BJ (cell line): Measurements from ENCODE around the gene FZD4. TPM values are rescaled to one million over a fixed set of nuclear protein-coding genes. Genes with fewer than 3 reads are reported as not detected.
"Not testable (repeated sequence)": the region's sequence is repeated elsewhere in the genome, so short reads cannot be mapped to it uniquely, and the experiment has no call there.

Experiments used
- CTCF ChIA-PET: fragments of 350-600 bp; formaldehyde crosslinking; extraction: SDS; loops from one replicate; lab custom pipeline; 2021; ENCODE audit warnings: antibody characterized with exemption, inconsistent platforms; lab: Yijun Ruan, JAX
- POLR2A ChIA-PET: fragments of 300-600 bp; sonication (Branson Sonifier 250); formaldehyde crosslinking; extraction: SDS; loops from one replicate; lab custom pipeline; 2021; ENCODE audit warnings: antibody characterized with exemption; lab: Charles Lee
- DNase-seq: peaks from one replicate; pipeline ENCODE4 v3.0.0-alpha.2; 2011; ENCODE audit warnings: low read depth
- H3K27me3 ChIP-seq: 2 replicates; pipeline ENCODE4 v1.6.0; 2011; ENCODE audit warnings: low read length; ENCODE audit not compliant: control insufficient read depth, insufficient read depth
- H3K36me3 ChIP-seq: 2 replicates; pipeline ENCODE4 v1.5.1; 2011; ENCODE audit warnings: low read length; ENCODE audit not compliant: control insufficient read depth, insufficient read depth
- H3K4me3 ChIP-seq: 2 replicates; pipeline ENCODE4 v1.5.1; 2011; ENCODE audit warnings: low read depth, mild to moderate bottlenecking, control low read depth, low read length
- polyA plus RNA-seq: library from polyadenylated mRNA; depleted of rRNA; stranded (reverse); fragments of >200 nt; gene quantifications from 2 replicates; pipeline ENCODE4 v1.2.3, GENCODE V29; 2011
- TF ChIP-seq, protein P1 (sequence below): IDR thresholded peaks from 2 replicates; pipeline ENCODE4 v1.5.1; 2011; ENCODE audit warnings: low read depth, mild to moderate bottlenecking, control low read depth, inconsistent platforms, low read length, moderate library complexity; ENCODE audit not compliant: insufficient read depth

The FZD4 gene
- polyA plus RNA-seq, 1 experiment = 12.4 TPM

DNA sequence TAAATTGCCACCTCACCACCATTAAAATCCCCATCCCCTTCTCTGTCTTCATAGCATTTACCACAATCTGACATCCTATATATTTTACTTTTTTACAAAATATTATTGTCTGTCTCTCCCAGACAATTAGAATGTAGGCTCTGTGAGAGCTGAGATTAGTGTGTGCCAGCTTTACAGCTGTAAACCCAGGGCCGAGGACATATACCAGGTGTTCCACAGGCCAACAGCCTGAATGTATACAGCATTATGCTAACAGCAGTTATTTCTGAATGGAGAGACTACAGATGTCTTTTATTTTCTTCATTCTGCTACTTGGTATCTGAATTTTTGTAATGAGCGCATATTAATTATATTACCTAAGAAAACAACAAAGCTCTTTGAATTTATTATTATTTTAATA, 36.7 kb downstream of the FZD4 start:
- ChIA-PET POLR2A (no interaction called here), CTCF (interaction anchor here (0.8 to 7.8 kb wide), 9 partner anchors 9 to 558 kb away, joined by 3 to 206 read pairs (median 3); no protein-coding TSS in a partner anchor)
- TF ChIP-seq, protein P1, sequence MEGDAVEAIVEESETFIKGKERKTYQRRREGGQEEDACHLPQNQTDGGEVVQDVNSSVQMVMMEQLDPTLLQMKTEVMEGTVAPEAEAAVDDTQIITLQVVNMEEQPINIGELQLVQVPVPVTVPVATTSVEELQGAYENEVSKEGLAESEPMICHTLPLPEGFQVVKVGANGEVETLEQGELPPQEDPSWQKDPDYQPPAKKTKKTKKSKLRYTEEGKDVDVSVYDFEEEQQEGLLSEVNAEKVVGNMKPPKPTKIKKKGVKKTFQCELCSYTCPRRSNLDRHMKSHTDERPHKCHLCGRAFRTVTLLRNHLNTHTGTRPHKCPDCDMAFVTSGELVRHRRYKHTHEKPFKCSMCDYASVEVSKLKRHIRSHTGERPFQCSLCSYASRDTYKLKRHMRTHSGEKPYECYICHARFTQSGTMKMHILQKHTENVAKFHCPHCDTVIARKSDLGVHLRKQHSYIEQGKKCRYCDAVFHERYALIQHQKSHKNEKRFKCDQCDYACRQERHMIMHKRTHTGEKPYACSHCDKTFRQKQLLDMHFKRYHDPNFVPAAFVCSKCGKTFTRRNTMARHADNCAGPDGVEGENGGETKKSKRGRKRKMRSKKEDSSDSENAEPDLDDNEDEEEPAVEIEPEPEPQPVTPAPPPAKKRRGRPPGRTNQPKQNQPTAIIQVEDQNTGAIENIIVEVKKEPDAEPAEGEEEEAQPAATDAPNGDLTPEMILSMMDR = no peak

DNA sequence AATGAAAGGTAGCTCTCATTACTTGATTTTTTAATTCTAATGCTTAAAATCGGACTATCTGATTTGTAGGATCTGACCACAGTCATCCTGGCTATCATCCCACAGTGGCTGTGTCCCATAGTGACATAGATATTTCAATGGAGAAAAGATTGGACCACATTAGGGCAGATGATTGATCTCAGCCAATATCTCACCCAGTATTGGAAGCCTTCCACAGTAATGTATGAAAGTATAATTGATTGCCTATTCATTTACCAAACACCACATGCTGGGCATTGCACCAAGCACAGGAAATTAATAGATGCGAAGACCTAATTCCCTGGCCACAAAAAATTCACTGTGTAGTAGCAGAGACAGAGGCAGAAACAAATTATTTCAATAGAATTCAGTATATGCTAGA, 37.6 kb downstream of the FZD4 start:
- TF ChIP-seq, protein P1 = no peak
- ChIA-PET POLR2A (no interaction called here), CTCF (interaction anchor here (0.9 to 7.8 kb wide), 5 partner anchors 8 to 461 kb away, joined by 3 to 206 read pairs (median 6); no protein-coding TSS in a partner anchor)
- DNase-seq = no peak
- Histone ChIP-seq H3K36me3 (no peaks in the 10 kb centered on the region), H3K27me3 (no peaks in the 10 kb centered on the region), H3K4me3 (no peak overlapping the region)

More for the DNA sequence above, 36.7 kb downstream of the FZD4 start:
- H3K36me3 ChIP-seq = no peaks in the 10 kb centered on the region
- no peak overlapping the region for H3K4me3 ChIP-seq
- no peak for DNase-seq
- H3K27me3 ChIP-seq = no peaks in the 10 kb centered on the region

DNA sequence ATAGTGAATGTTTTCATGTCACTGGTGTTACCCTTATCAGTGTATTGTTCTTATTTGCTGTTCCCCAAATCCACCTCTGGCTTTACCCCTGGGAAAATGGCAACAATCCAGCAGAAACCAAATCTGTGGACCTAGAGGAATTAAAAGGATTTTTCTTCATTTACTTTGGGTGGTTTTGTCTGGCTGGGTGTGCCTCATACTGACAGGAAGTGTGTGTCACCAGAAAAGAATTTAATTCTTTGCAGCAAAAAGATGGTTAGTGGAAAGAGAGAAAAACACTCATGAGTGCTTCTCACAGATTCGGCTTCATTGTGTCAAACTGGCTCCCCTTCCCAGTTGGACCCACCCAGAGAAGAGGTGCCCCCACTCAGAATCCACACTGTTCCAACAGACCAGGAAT, 38.9 kb downstream of the FZD4 start:
- TF ChIP-seq, protein P1 = no peak
- no peaks in the 10 kb centered on the region for H3K27me3 ChIP-seq
- ChIA-PET CTCF (interaction anchor here (7.8 kb wide), 1 partner anchor 48 kb away, joined by 206 read pairs; no protein-coding TSS in a partner anchor), POLR2A (no interaction called here)
- DNase-seq = peak; percentile 57
- H3K36me3 ChIP-seq = no peaks in the 10 kb centered on the region
- no peak overlapping the region for H3K4me3 ChIP-seq

DNA sequence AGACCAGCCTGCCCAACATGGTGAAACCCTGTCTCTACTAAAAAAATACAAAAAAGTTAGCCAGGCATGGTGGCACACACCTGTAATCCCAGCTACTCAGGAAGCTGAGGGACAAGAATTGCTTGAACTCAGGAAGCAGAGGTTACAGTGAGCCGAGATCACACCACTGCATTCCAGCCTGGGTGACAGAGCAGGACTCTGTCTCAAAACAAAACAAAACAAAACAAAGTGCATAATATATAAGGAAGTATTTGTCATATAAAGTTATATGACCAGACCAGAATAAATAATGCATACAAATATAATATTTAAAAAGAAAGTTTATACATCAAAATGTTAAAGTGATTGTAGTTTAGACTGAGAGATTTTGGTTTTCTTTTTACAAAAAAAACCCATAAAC, 39.3 kb downstream of the FZD4 start:
- not testable (repeated sequence) for H3K27me3 ChIP-seq, H3K36me3 ChIP-seq, H3K4me3 ChIP-seq, DNase-seq
- ChIA-PET CTCF (interaction anchor here (7.8 kb wide), 1 partner anchor 47 kb away, joined by 206 read pairs; no protein-coding TSS in a partner anchor), POLR2A (interaction anchor here (0.5 kb wide), 1 partner anchor 1421 kb away, joined by 10 read pairs; no protein-coding TSS in a partner anchor)

DNA sequence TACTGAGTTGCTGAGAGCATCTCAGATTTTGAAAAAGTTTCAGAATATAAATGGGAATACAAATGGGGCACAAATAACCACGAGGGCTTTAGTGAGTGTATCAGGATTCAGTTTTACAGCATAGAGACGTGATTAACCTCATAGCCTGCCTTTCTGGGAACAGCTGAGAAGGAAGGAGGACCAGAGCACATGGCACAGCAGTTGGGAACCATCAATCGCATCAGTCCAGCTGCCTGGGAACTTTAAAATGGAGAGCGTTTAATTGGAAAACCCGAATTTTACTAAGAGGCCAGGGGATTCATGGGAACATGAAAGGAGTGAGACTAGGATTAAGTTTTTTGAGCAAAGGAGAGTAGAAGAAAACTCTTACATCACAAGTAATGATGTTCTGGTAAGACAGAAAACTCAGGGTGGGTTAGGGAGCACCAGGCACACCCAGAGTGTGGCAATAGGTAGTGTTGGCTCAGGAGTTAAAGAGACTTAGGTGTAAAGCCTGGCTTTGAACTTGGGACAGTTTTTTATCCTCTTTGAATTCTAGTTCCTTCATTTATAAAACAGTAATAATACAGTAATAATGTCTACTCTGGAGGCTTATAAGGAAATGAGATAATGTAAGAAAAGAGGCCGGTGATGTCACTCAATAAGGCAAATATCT, 40.2 kb downstream of the FZD4 start:
- ChIA-PET CTCF (interaction anchor here (0.8 to 7.8 kb wide), 3 partner anchors 25 to 46 kb away, joined by 3 to 206 read pairs (median 16); no protein-coding TSS in a partner anchor), POLR2A (no interaction called here)
- TF ChIP-seq, protein P1 = no peak
- no peaks in the 10 kb centered on the region for H3K36me3 ChIP-seq
- no peak for DNase-seq
- no peaks in the 10 kb centered on the region for H3K27me3 ChIP-seq
- H3K4me3 ChIP-seq = no peak overlapping the region
